H1 (cell line): ENCODE data around the gene C12orf42. TPM values are rescaled to one million over a fixed set of nuclear protein-coding genes. Genes with fewer than 3 reads are reported as not detected.

Experiments
- CTCF ChIA-PET: fragments of 300-600 bp; sonication (Branson Sonifier 250); formaldehyde crosslinking; loops from one replicate; lab custom pipeline; 2021; ENCODE audit not compliant: partially characterized antibody; lab: Charles Lee
- POLR2A ChIA-PET: fragments of 300-600 bp; sonication (Branson Sonifier 250); formaldehyde crosslinking; loops from one replicate; lab custom pipeline; 2021; ENCODE audit warnings: inconsistent platforms; ENCODE audit not compliant: partially characterized antibody; lab: Charles Lee
- DNase-seq, 2 experiments: peaks; one replicate each; pipeline versions ENCODE4 v3.0.0 to v3.0.0-alpha.2; 2010 to 2022; ENCODE audit warnings: low spot score in 2 of 2, low read depth in 1 of 2, mixed read lengths in 1 of 2
- FAIRE-seq: peaks from 2 replicates; lab custom pipeline; 2011; peaks lifted over from hg19 to GRCh38; lab: Jason Lieb, UNC
- H2AFZ ChIP-seq: 2 replicates; pipeline ENCODE4 v1.8.1; 2012; ENCODE audit warnings: low read length, inconsistent platforms
- H2AK5ac ChIP-seq: 2 replicates; pipeline ENCODE4 v1.6.1; 2013; ENCODE audit warnings: low read depth, low read length
- H2BK120ac ChIP-seq: replicated peaks from 2 replicates; pipeline ENCODE3; 2013; ENCODE audit warnings: low read depth, low read length, inconsistent platforms
- H2BK12ac ChIP-seq: 2 replicates; pipeline ENCODE4 v1.6.1; 2013; ENCODE audit warnings: low read depth, low read length
- H2BK15ac ChIP-seq: 2 replicates; pipeline ENCODE4 v1.6.1; 2013; ENCODE audit warnings: low read length
- H2BK20ac ChIP-seq: 2 replicates; pipeline ENCODE4 v1.6.1; 2013; ENCODE audit warnings: low read length
- H2BK5ac ChIP-seq: 2 replicates; pipeline ENCODE4 v1.6.1; 2013; ENCODE audit warnings: low read depth, low read length
- H3K14ac ChIP-seq: 2 replicates; pipeline ENCODE4 v1.6.1; 2013; ENCODE audit warnings: inconsistent platforms; ENCODE audit not compliant: insufficient read length
- H3K18ac ChIP-seq: 2 replicates; pipeline ENCODE4 v1.6.1; 2013; ENCODE audit warnings: low read length; ENCODE audit errors: extremely low read depth
- H3K23ac ChIP-seq: 2 replicates; pipeline ENCODE4 v1.6.1; 2013; ENCODE audit warnings: inconsistent platforms; ENCODE audit not compliant: insufficient read length
- H3K23me2 ChIP-seq: 2 replicates; pipeline ENCODE4 v1.6.1; 2013; ENCODE audit warnings: low read depth, low read length
- H3K27ac ChIP-seq: 2 replicates; pipeline ENCODE4 v1.6.1; 2011; ENCODE audit warnings: low read depth, low read length, inconsistent platforms
- H3K27me3 ChIP-seq, 4 experiments: replicated peaks in 1 of 4; 1 replicate in 1 of 4; 2 replicates in 3 of 4; pipeline versions ENCODE4 v1.6.1 to v1.8.1; 2011 to 2013; ENCODE audit warnings: low read length in 3 of 4, mild to moderate bottlenecking in 3 of 4, inconsistent platforms in 2 of 4, mixed read lengths in 2 of 4, moderate library complexity in 1 of 4; ENCODE audit not compliant: control insufficient read depth in 3 of 4, insufficient read depth in 3 of 4; ENCODE audit errors: extremely low read depth in 1 of 4
- H3K36me3 ChIP-seq, 4 experiments: 2 replicates each; pipeline versions ENCODE4 v1.6.1 to v1.8.1; 2011 to 2013; ENCODE audit warnings: mild to moderate bottlenecking in 4 of 4, low read length in 3 of 4, moderate library complexity in 2 of 4, control low read depth in 1 of 4, inconsistent platforms in 1 of 4; ENCODE audit not compliant: insufficient read depth in 4 of 4, control insufficient read depth in 2 of 4
- H3K4ac ChIP-seq: replicated peaks from 2 replicates; pipeline ENCODE3; 2013; ENCODE audit warnings: low read length, low read depth, mixed read lengths, inconsistent platforms; ENCODE audit not compliant: insufficient read length
- H3K4me1 ChIP-seq, 4 experiments: replicated peaks in 1 of 4; 1 replicate in 1 of 4; 2 replicates in 3 of 4; pipeline versions ENCODE4 v1.6.1 to v1.8.1; 2011 to 2013; ENCODE audit warnings: low read length in 3 of 4, inconsistent platforms in 2 of 4, mixed read lengths in 1 of 4; ENCODE audit not compliant: insufficient read depth in 4 of 4, control insufficient read depth in 3 of 4
- H3K4me2 ChIP-seq, 2 experiments: 2 replicates each; pipeline versions ENCODE4 v1.6.1 to v1.8.1; 2011 to 2013; ENCODE audit warnings: low read depth in 2 of 2, low read length in 2 of 2, control low read depth in 1 of 2, inconsistent platforms in 1 of 2, mild to moderate bottlenecking in 1 of 2; ENCODE audit not compliant: insufficient read depth in 1 of 2
- H3K4me3 ChIP-seq, 4 experiments: fragments of 200-600, 300-600 bp in 1 of 4; sonication (generic), shearing (Covaris generic), sonication (Bioruptor Twin) in 1 of 4; 2 replicates each; pipeline versions ENCODE4 v1.5.1 to v1.8.1; 2011 to 2016; ENCODE audit warnings: low read length in 4 of 4, low read depth in 3 of 4, control low read depth in 2 of 4, inconsistent platforms in 2 of 4, mild to moderate bottlenecking in 2 of 4, mixed read lengths in 1 of 4, moderate library complexity in 1 of 4; ENCODE audit not compliant: insufficient read depth in 2 of 4; ENCODE audit errors: extremely low read depth in 1 of 4
- H3K56ac ChIP-seq: replicated peaks from 2 replicates; pipeline ENCODE3; 2013; ENCODE audit warnings: low read depth, mild to moderate bottlenecking, mixed read lengths, low read length, inconsistent platforms; ENCODE audit not compliant: insufficient read length
- H3K79me1 ChIP-seq: 2 replicates; pipeline ENCODE4 v1.6.1; 2013; ENCODE audit warnings: low read depth, low read length, control low read depth
- H3K79me2 ChIP-seq, 2 experiments: 2 replicates each; pipeline versions ENCODE4 v1.6.1 to v1.8.1; 2012 to 2013; ENCODE audit warnings: low read length in 2 of 2, mild to moderate bottlenecking in 2 of 2, inconsistent platforms in 1 of 2; ENCODE audit not compliant: insufficient read depth in 2 of 2, control insufficient read depth in 1 of 2
- H3K9ac ChIP-seq, 4 experiments: replicated peaks in 1 of 4; 1 replicate in 1 of 4; 2 replicates in 3 of 4; pipeline versions ENCODE4 v1.6.1 to v1.8.1; 2011 to 2013; ENCODE audit warnings: low read depth in 3 of 4, low read length in 3 of 4, control low read depth in 2 of 4, mild to moderate bottlenecking in 2 of 4, moderate library complexity in 2 of 4, inconsistent platforms in 1 of 4; ENCODE audit errors: extremely low read depth in 1 of 4
- H3K9me3 ChIP-seq, 2 experiments: 2 replicates each; pipeline versions ENCODE4 v1.6.1 to v1.8.1; 2012 to 2013; ENCODE audit warnings: mild to moderate bottlenecking in 2 of 2, moderate library complexity in 2 of 2, control low read depth in 1 of 2, inconsistent platforms in 1 of 2, low read depth in 1 of 2, low read length in 1 of 2, mixed read lengths in 1 of 2; ENCODE audit not compliant: insufficient read depth in 2 of 2
- H4K20me1 ChIP-seq, 2 experiments: replicated peaks in 1 of 2; 2 replicates each; pipeline versions ENCODE3 to v1.8.1; 2011 to 2013; ENCODE audit warnings: inconsistent platforms in 2 of 2, low read length in 2 of 2, mild to moderate bottlenecking in 1 of 2; ENCODE audit not compliant: insufficient read depth in 2 of 2, control insufficient read depth in 1 of 2
- H4K5ac ChIP-seq: 2 replicates; pipeline ENCODE4 v1.6.1; 2013; ENCODE audit warnings: low read length, low read depth, mixed read lengths, inconsistent platforms; ENCODE audit not compliant: insufficient read length
- H4K8ac ChIP-seq: 2 replicates; pipeline ENCODE4 v1.8.0; 2013; ENCODE audit warnings: mild to moderate bottlenecking, moderate library complexity, low read length, inconsistent platforms; ENCODE audit not compliant: insufficient read depth; ENCODE audit errors: extremely low read depth
- H4K91ac ChIP-seq: replicated peaks from 2 replicates; pipeline ENCODE3; 2013; ENCODE audit warnings: low read length, mixed read lengths, inconsistent platforms; ENCODE audit not compliant: insufficient read length
- CTBP2 ChIP-seq: IDR thresholded peaks from 2 replicates; pipeline ENCODE4 v1.7.0; 2011; ENCODE audit warnings: borderline replicate concordance, mild to moderate bottlenecking, moderate library complexity, mixed read lengths, low read length; ENCODE audit not compliant: insufficient read depth, insufficient read length
- GABPA ChIP-seq: IDR thresholded peaks from 2 replicates; pipeline ENCODE4 v1.6.1; 2011; ENCODE audit warnings: mild to moderate bottlenecking, low read length, moderate library complexity, borderline replicate concordance; ENCODE audit not compliant: insufficient read depth
- WGBS, 2 experiments: shearing (Covaris generic) in 1 of 2; methylation state at CpG; one replicate each; pipeline versions ENCODE4 v1.1.6 to v1.1.7; 2013 to 2015; ENCODE audit warnings: low lambda C conversion rate in 2 of 2, mixed read lengths in 2 of 2, inconsistent platforms in 1 of 2, low coverage in 1 of 2, missing lambda C conversion rate in 1 of 2; ENCODE audit not compliant: insufficient replicate concordance in 2 of 2, insufficient coverage in 1 of 2, insufficient read length in 1 of 2; ENCODE audit errors: extremely low coverage in 1 of 2, missing lambda C conversion rate in 1 of 2; 5-methylcytosine and 5-hydroxymethylcytosine counted together
- polyA plus RNA-seq, 7 experiments: library from polyadenylated mRNA; depleted of rRNA in 3 of 7; stranded (reverse) in 5 of 7; unstranded in 2 of 7; fragments of >200 nt in 5 of 7; fragments of 200-250 nt in 2 of 7; gene quantifications; 1 replicate in 5 of 7; 2 replicates in 1 of 7; 4 replicates in 1 of 7; pipeline versions ENCODE4 v1.2.1 to v1.2.3, GENCODE V29; 2011 to 2013; ENCODE audit warnings: missing spikeins in 2 of 7, mixed read lengths in 2 of 7
- total RNA-seq: library from RNA; stranded (reverse); fragmentation: NEBNext Ultra II Directional; extraction: Animal tissue kit (Norgen Biotek cat#: 25700); gene quantifications from 2 replicates; pipeline ENCODE4 v1.2.1, GENCODE V29; 2021

Gene C12orf42
- total and polyA plus RNA-seq, 2 of the 8 experiments (the other 6 are each of a cell fraction or from before 2014, with no cell fraction given) = 0.05 TPM; not detected in 1

DNA sequence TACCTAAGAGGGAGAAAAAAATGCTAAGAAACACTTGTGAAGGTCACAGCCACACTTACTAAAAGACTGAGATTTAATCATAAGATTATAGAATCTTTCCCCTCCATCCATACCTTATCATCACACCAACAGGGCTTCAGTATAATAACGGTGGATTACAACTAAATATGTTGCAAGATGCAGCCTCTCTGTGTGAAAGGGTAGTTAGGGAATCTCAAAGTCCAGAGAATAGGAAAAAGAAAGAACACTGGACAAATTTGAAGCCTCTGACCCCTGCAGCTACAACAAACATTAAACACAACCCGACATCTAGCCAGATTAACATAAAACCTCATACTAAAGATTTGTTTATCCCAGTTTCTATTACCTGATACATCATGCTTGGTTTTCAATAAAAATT, 181.0 kb downstream of the C12orf42 start:
- Histone ChIP-seq H3K56ac (no peak overlapping the region), H4K91ac (no peak overlapping the region), H3K4me1 (no peaks in the 10 kb centered on the region), H2AFZ (no peak overlapping the region), H4K5ac (no peak overlapping the region), H3K27me3 (no peaks in the 10 kb centered on the region), H4K8ac (no peak overlapping the region), H3K23ac (no peak overlapping the region), H3K4me2 (no peak overlapping the region), H2AK5ac (no peak overlapping the region), H2BK5ac (no peak overlapping the region), H3K36me3 (no peaks in the 10 kb centered on the region), H2BK120ac (no peak overlapping the region), H3K79me2 (no peaks in the 10 kb centered on the region), H4K20me1 (no peaks in the 10 kb centered on the region), H3K9ac (no peak overlapping the region), H3K18ac (no peak overlapping the region), H2BK20ac (no peak overlapping the region), H3K9me3 (no peaks in the 10 kb centered on the region), H3K23me2 (no peaks in the 10 kb centered on the region), H3K27ac (no peak overlapping the region), H3K79me1 (no peaks in the 10 kb centered on the region), H2BK15ac (no peak overlapping the region), H3K14ac (no peak overlapping the region), H3K4ac (no peak overlapping the region), H2BK12ac (no peak overlapping the region), H3K4me3 (no peak overlapping the region)
- ChIA-PET POLR2A (no interaction called here), CTCF (interaction anchor here (4.9 kb wide), 1 partner anchor 11 kb away, joined by 17 read pairs; no protein-coding TSS in a partner anchor)
- FAIRE-seq = no peak
- 89% methylated on average over 2 of the region's 2 CpGs; no CpG with 5 or more reads in 1 of the 2 experiments for WGBS, 2 experiments
- no peak for DNase-seq
- TF ChIP-seq GABPA (no peak), CTBP2 (no peak)
